GM19193 (cell line): ENCODE results near the gene KCNMB2.

Experiments
- POLR2A ChIP-seq: IDR thresholded peaks from 4 replicates; pipeline ENCODE4 v1.6.1; 2011; ENCODE audit not compliant: insufficient read depth, insufficient read length; ENCODE audit errors: extremely low read depth

Gene KCNMB2

GRCh38 chr3:178663201-178663934 lies 127.1 kb downstream of the KCNMB2 start:
- TF ChIP-seq POLR2A: no peak

GRCh38 chr3:178665747-178666146 lies 129.5 kb downstream of the KCNMB2 start:
- no peak for TF ChIP-seq POLR2A

- TF ChIP-seq POLR2A: no peak
These were observed 132.9 kb downstream of the KCNMB2 start for GRCh38 chr3:178669022-178669601.

DNA sequence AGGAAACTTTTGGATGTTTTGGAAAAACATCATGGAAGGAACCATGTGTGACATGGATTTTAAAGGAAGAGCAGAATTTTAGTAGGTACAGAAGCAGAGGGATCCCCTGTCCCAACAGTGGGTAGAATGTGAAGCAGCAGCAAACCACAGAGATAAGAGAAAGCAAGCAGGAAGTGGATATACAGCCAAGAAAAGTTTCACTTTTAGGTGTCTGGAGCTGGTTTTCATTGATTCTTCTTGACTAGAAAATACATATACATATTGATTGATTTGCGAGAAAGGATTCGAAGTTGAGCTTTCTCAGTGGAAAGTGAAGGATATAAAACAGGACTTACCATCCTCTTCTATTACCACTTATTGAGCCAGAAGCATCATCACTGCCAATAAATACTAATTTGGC lies 133.5 kb downstream of the KCNMB2 start:
- no peak for TF ChIP-seq POLR2A

DNA sequence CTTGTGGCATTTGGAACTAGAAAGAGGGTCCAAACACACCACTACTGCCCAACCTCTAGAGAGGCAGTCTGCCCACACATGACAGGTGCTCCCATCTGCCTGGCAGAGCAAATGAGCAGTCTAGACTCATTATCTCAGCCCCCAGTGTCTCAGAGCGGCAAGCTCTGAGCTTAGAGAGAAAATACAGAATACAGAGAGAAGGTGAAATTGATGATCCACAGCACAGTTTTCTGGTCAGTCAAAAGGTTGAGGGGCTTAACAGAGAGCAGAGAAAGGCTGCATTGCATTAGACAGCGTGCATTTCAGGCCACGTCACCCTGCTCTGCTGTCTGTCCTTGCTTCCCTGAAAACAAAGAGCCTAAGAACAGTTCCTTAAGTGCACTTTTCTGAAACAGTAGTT lies 135.1 kb downstream of the KCNMB2 start:
- TF ChIP-seq POLR2A: no peak

GRCh38 chr3:178671791-178672190 lies 135.6 kb downstream of the KCNMB2 start:
- no peak for TF ChIP-seq POLR2A

GRCh38 chr3:178672275-178672674 lies 136.0 kb downstream of the KCNMB2 start:
- no peak for TF ChIP-seq POLR2A

- TF ChIP-seq POLR2A: no peak
These were observed 137.3 kb downstream of the KCNMB2 start for GRCh38 chr3:178673529-178673928.

GRCh38 chr3:178676077-178676476 lies 139.8 kb downstream of the KCNMB2 start:
- no peak for TF ChIP-seq POLR2A

GRCh38 chr3:178676942-178677790 lies 140.9 kb downstream of the KCNMB2 start:
- no peak for TF ChIP-seq POLR2A

DNA sequence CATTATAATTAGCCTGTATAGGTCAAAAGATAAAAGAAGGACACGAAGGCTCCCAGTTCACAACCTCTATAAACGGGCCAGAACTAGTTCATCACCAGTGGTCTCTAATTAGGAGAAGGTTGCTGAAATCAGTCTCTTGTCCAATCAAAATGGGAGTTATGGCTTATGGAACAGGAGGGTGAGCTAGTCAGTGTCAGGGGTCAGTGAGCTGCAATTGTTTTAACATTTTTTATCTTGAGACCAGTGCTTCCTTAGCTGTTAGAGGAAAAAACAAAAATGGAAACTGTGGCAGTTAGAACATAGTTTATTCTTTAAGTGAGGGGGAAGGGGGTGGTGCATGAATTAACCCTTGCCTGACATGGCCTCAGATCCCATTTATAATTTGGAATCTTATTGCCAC lies 141.7 kb downstream of the KCNMB2 start:
- no peak for TF ChIP-seq POLR2A

- TF ChIP-seq POLR2A: no peak
These were observed 143.8 kb downstream of the KCNMB2 start for GRCh38 chr3:178680037-178680436.

DNA sequence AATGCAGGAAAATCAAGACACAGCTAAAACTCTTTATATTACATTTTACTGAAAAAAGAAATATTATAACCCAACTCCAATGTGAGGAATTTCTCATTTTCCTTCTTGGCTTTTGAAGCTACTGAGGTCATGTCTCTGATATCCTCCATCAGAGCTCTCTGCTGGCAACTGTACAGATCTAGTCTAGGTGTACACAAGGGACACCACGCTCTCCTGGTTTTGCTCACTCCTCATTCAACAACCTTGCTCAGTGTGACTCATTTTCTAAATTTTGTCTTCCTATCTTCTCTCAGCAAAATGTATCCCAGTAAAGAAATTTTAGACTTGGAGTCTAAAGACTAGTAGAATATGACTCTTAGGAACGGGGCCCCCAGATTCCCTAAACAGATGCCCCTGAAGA lies 144.3 kb downstream of the KCNMB2 start:
- no peak for TF ChIP-seq POLR2A

GRCh38 chr3:178684881-178685590 lies 148.8 kb downstream of the KCNMB2 start:
- no peak for TF ChIP-seq POLR2A

- TF ChIP-seq POLR2A: no peak
These were observed 149.3 kb downstream of the KCNMB2 start for GRCh38 chr3:178685591-178685906.
